HEK293 (cell line): ENCODE data around the gene TP53AIP1.

Experiments
- CTCF ChIA-PET: fragments of 350-600 bp; formaldehyde crosslinking; extraction: SDS; loops from one replicate; lab custom pipeline; 2021; ENCODE audit warnings: antibody characterized with exemption; lab: Yijun Ruan, JAX
- POLR2A ChIA-PET: fragments of 300-600 bp; formaldehyde crosslinking; extraction: SDS; loops from one replicate; lab custom pipeline; 2020; ENCODE audit warnings: antibody characterized with exemption, inconsistent platforms; lab: Yijun Ruan, JAX
- H3K27ac ChIP-seq: fragments of 200-500 bp; sonication (Bioruptor generic); 2 replicates; pipeline ENCODE4 v1.5.1; 2014; ENCODE audit warnings: low read depth, low read length, control low read depth, inconsistent platforms; ENCODE audit errors: extremely low read depth
- H3K36me3 ChIP-seq, 2 experiments: fragments of 200-500 bp in 1 of 2; sonication (Bioruptor generic) in 1 of 2; 1 replicate in 1 of 2; 2 replicates in 1 of 2; pipeline ENCODE4 v1.5.1; 2014 to 2017; ENCODE audit warnings: inconsistent platforms in 2 of 2, low read length in 2 of 2; ENCODE audit not compliant: control insufficient read depth in 2 of 2, insufficient read depth in 1 of 2
- H3K4me1 ChIP-seq: fragments of 200-500 bp; sonication (Bioruptor generic); 2 replicates; pipeline ENCODE4 v1.5.1; 2014; ENCODE audit warnings: mild to moderate bottlenecking, low read length, inconsistent platforms; ENCODE audit not compliant: control insufficient read depth, insufficient read depth
- H3K4me3 ChIP-seq: 2 replicates; pipeline ENCODE4 v1.5.1; 2011; ENCODE audit warnings: low read depth, mild to moderate bottlenecking, control low read depth, low read length, moderate library complexity
- H3K9me3 ChIP-seq: fragments of 200-500 bp; sonication (Bioruptor generic); 2 replicates; pipeline ENCODE4 v1.5.1; 2014; ENCODE audit warnings: low read depth, low read length, inconsistent platforms; ENCODE audit not compliant: control insufficient read depth, insufficient read depth
- BCL11A ChIP-seq: fragments of 450-650 bp; formaldehyde crosslinking; IDR thresholded peaks from 2 replicates; pipeline ENCODE4 v1.5.1; 2016; ENCODE audit warnings: low read depth, missing biosample characterization, missing genetic modification characterization
- GLI2 ChIP-seq: fragments of 450-650 bp; formaldehyde crosslinking; IDR thresholded peaks from 2 replicates; pipeline ENCODE4; 2017; ENCODE audit warnings: missing biosample characterization, missing genetic modification characterization, low read depth, borderline replicate concordance
- SP2 ChIP-seq: fragments of 450-650 bp; formaldehyde crosslinking; IDR thresholded peaks from 2 replicates; pipeline ENCODE4 v1.5.1; 2016; ENCODE audit warnings: missing biosample characterization, missing genetic modification characterization
- YY1 ChIP-seq: fragments of 450-650 bp; formaldehyde crosslinking; IDR thresholded peaks from 2 replicates; pipeline ENCODE4 v1.5.1; 2018; ENCODE audit warnings: missing biosample characterization, missing genetic modification characterization
- ZEB2 ChIP-seq: fragments of 450-650 bp; formaldehyde crosslinking; IDR thresholded peaks from 2 replicates; pipeline ENCODE4 v1.5.1; 2016; ENCODE audit warnings: missing biosample characterization, missing genetic modification characterization
- ZFHX2 ChIP-seq: fragments of 450-650 bp; formaldehyde crosslinking; conservative IDR thresholded peaks from 2 replicates; pipeline ENCODE4 v1.5.1; 2016; ENCODE audit warnings: missing biosample characterization, missing genetic modification characterization
- ZFP69B ChIP-seq: fragments of 450-650 bp; formaldehyde crosslinking; IDR thresholded peaks from 2 replicates; pipeline ENCODE4 v1.5.1; 2016; ENCODE audit warnings: missing biosample characterization, missing genetic modification characterization
- ZNF214 ChIP-seq: fragments of 450-650 bp; formaldehyde crosslinking; IDR thresholded peaks from 2 replicates; pipeline ENCODE4 v1.5.1; 2017; ENCODE audit warnings: missing biosample characterization, mild to moderate bottlenecking, missing genetic modification characterization, borderline replicate concordance
- ZNF223 ChIP-seq: fragments of 450-650 bp; formaldehyde crosslinking; IDR thresholded peaks from 2 replicates; pipeline ENCODE4 v1.5.1; 2016; ENCODE audit warnings: missing biosample characterization, missing genetic modification characterization
- ZNF341 ChIP-seq: fragments of 450-650 bp; formaldehyde crosslinking; IDR thresholded peaks from 2 replicates; pipeline ENCODE4; 2016; ENCODE audit warnings: low read depth, missing biosample characterization, missing genetic modification characterization
- ZNF660 ChIP-seq: fragments of 450-650 bp; IDR thresholded peaks from 2 replicates; pipeline ENCODE4 v1.5.1; 2018; ENCODE audit warnings: missing biosample characterization, mild to moderate bottlenecking, missing genetic modification characterization
- TF ChIP-seq, protein P1 (sequence below): fragments of 450-650 bp; formaldehyde crosslinking; IDR thresholded peaks from 2 replicates; pipeline ENCODE4 v1.5.1; 2017; ENCODE audit warnings: missing biosample characterization, mild to moderate bottlenecking, missing genetic modification characterization, moderate library complexity
- TF ChIP-seq, protein P2 (sequence below): fragments of 450-650 bp; formaldehyde crosslinking; IDR thresholded peaks from 2 replicates; pipeline ENCODE4 v1.5.1; 2016; ENCODE audit warnings: missing biosample characterization, missing genetic modification characterization
- TF ChIP-seq, protein P3 (sequence below): fragments of 450-650 bp; formaldehyde crosslinking; IDR thresholded peaks from 2 replicates; pipeline ENCODE4 v1.5.1; 2016; ENCODE audit warnings: missing biosample characterization, missing genetic modification characterization, borderline replicate concordance
- TF ChIP-seq, protein P4 (sequence below): fragments of 450-650 bp; formaldehyde crosslinking; IDR thresholded peaks from 2 replicates; pipeline ENCODE4 v1.5.1; 2017; ENCODE audit warnings: missing biosample characterization, missing genetic modification characterization

The TP53AIP1 gene

DNA sequence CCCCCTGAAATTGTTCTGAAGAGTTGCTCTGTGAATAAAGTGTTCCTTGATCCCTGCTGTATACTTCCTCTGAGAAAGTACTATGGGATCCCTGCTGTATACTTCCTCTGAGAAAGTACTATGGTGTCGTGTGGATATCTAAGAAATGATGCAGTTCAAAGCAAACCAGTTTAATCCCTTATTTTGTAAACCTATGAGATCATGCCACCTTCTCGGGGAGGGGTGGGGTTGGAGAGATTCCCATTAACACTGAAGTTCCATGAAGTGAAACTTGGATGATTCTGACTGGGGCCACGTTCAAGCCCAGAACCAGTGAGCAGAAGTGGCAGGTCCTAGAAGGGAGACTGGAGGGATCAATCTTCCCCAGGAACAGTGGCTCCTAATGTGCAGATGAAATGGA is 13.0 kb upstream of the TP53AIP1 start:
- Histone ChIP-seq H3K4me1 (no peaks in the 10 kb centered on the region), H3K9me3 (no peaks in the 10 kb centered on the region), H3K4me3 (no peak overlapping the region), H3K36me3 (no peaks in the 10 kb centered on the region), H3K27ac (no peak overlapping the region)
- POLR2A ChIA-PET, result no interaction called here
- CTCF ChIA-PET, result interaction anchor here (0.5 to 18.1 kb wide), 12 partner anchors 8 to 783 kb away, joined by 3 to 556 read pairs (median 4); partner anchors contain the start of gene KCNJ5
- TF ChIP-seq ZNF223 (no peak), SP2 (tag by site-specific recombination) (no peak), ZNF341 (tag by site-specific recombination) (no peak), ZFP69B (tag by site-specific recombination) (no peak), ZNF214 (tag by site-specific recombination) (no peak), ZEB2 (tag by site-specific recombination) (no peak), BCL11A (tag by site-specific recombination) (no peak), YY1 (tag by site-specific recombination) (no peak), ZNF660 (tag by site-specific recombination) (no peak), GLI2 (tag by site-specific recombination) (no peak), ZFHX2 (tag by site-specific recombination) (no peak)
- TF ChIP-seq, protein P1, sequence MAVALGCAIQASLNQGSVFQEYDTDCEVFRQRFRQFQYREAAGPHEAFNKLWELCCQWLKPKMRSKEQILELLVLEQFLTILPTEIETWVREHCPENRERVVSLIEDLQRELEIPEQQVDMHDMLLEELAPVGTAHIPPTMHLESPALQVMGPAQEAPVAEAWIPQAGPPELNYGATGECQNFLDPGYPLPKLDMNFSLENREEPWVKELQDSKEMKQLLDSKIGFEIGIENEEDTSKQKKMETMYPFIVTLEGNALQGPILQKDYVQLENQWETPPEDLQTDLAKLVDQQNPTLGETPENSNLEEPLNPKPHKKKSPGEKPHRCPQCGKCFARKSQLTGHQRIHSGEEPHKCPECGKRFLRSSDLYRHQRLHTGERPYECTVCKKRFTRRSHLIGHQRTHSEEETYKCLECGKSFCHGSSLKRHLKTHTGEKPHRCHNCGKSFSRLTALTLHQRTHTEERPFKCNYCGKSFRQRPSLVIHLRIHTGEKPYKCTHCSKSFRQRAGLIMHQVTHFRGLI (tag by site-specific recombination), result no peak
- TF ChIP-seq, protein P2, sequence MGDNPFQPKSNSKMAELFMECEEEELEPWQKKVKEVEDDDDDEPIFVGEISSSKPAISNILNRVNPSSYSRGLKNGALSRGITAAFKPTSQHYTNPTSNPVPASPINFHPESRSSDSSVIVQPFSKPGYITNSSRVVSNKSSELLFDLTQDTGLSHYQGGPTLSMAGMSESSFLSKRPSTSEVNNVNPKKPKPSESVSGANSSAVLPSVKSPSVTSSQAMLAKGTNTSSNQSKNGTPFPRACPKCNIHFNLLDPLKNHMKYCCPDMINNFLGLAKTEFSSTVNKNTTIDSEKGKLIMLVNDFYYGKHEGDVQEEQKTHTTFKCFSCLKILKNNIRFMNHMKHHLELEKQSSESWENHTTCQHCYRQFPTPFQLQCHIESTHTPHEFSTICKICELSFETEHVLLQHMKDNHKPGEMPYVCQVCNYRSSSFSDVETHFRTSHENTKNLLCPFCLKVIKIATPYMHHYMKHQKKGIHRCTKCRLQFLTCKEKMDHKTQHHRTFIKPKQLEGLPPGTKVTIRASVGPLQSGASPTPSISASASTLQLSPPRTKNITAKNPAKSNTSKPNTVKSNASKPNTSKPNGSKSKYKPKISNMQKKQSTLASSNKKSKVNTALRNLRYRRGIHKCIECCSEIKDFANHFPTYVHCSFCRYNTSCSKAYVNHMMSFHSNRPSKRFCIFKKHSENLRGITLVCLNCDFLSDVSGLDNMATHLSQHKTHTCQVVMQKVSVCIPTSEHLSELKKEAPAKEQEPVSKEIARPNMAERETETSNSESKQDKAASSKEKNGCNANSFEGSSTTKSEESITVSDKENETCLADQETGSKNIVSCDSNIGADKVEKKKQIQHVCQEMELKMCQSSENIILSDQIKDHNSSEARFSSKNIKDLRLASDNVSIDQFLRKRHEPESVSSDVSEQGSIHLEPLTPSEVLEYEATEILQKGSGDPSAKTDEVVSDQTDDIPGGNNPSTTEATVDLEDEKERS (tag by site-specific recombination), result no peak
- TF ChIP-seq, protein P3, sequence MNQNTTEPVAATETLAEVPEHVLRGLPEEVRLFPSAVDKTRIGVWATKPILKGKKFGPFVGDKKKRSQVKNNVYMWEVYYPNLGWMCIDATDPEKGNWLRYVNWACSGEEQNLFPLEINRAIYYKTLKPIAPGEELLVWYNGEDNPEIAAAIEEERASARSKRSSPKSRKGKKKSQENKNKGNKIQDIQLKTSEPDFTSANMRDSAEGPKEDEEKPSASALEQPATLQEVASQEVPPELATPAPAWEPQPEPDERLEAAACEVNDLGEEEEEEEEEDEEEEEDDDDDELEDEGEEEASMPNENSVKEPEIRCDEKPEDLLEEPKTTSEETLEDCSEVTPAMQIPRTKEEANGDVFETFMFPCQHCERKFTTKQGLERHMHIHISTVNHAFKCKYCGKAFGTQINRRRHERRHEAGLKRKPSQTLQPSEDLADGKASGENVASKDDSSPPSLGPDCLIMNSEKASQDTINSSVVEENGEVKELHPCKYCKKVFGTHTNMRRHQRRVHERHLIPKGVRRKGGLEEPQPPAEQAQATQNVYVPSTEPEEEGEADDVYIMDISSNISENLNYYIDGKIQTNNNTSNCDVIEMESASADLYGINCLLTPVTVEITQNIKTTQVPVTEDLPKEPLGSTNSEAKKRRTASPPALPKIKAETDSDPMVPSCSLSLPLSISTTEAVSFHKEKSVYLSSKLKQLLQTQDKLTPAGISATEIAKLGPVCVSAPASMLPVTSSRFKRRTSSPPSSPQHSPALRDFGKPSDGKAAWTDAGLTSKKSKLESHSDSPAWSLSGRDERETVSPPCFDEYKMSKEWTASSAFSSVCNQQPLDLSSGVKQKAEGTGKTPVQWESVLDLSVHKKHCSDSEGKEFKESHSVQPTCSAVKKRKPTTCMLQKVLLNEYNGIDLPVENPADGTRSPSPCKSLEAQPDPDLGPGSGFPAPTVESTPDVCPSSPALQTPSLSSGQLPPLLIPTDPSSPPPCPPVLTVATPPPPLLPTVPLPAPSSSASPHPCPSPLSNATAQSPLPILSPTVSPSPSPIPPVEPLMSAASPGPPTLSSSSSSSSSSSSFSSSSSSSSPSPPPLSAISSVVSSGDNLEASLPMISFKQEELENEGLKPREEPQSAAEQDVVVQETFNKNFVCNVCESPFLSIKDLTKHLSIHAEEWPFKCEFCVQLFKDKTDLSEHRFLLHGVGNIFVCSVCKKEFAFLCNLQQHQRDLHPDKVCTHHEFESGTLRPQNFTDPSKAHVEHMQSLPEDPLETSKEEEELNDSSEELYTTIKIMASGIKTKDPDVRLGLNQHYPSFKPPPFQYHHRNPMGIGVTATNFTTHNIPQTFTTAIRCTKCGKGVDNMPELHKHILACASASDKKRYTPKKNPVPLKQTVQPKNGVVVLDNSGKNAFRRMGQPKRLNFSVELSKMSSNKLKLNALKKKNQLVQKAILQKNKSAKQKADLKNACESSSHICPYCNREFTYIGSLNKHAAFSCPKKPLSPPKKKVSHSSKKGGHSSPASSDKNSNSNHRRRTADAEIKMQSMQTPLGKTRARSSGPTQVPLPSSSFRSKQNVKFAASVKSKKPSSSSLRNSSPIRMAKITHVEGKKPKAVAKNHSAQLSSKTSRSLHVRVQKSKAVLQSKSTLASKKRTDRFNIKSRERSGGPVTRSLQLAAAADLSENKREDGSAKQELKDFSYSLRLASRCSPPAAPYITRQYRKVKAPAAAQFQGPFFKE (tag by site-specific recombination), result no peak
- TF ChIP-seq, protein P4, sequence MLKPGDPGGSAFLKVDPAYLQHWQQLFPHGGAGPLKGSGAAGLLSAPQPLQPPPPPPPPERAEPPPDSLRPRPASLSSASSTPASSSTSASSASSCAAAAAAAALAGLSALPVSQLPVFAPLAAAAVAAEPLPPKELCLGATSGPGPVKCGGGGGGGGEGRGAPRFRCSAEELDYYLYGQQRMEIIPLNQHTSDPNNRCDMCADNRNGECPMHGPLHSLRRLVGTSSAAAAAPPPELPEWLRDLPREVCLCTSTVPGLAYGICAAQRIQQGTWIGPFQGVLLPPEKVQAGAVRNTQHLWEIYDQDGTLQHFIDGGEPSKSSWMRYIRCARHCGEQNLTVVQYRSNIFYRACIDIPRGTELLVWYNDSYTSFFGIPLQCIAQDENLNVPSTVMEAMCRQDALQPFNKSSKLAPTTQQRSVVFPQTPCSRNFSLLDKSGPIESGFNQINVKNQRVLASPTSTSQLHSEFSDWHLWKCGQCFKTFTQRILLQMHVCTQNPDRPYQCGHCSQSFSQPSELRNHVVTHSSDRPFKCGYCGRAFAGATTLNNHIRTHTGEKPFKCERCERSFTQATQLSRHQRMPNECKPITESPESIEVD (tag by site-specific recombination), result no peak
